Measurements from ENCODE around the gene NUP58. TPM values are rescaled to one million over a fixed set of nuclear protein-coding genes. Genes with fewer than 3 reads are reported as not detected.

NUP58 gene
- total RNA-seq, 1 donor from 2014 or later = 37.7 TPM

DNA sequence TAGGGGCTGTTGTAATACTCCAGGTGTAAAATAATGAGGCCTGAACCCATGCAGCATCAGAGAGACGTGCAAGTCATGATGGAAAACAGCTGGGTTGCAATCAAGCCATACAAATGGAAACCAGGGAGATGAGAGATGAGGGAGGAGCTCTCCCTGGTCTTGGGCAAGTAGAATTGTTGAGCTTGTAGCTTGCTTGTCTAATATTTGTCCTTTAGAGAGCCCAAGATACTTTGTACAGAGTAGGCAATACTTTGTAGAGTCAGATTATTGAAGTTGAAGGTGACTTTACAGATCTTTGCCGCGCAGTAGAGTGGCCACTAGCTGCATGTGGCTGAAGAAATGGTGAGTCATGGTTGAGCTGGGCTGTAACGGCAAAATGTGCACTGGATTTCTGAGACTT lies 78.7 kb downstream of the NUP58 start:
- Mint-ChIP-seq H3K27me3 (ENCODE audit: low read depth) (peaks cover 38% of the 10 kb centered on the region), H3K9me3 (ENCODE audit: low read depth) (peaks cover 3% of the 10 kb centered on the region), H3K36me3 (ENCODE audit: low read depth) (no peaks in the 10 kb centered on the region), H3K4me1 (ENCODE audit: low read depth) (no peaks in the 10 kb centered on the region), H3K4me3 (ENCODE audit: unreplicated experiment) (no peak overlapping the region), H3K27ac (ENCODE audit: unreplicated experiment) (no peak overlapping the region)
- no peak for DNase-seq (ENCODE audit: low spot score)
- TF ChIP-seq, protein P1, sequence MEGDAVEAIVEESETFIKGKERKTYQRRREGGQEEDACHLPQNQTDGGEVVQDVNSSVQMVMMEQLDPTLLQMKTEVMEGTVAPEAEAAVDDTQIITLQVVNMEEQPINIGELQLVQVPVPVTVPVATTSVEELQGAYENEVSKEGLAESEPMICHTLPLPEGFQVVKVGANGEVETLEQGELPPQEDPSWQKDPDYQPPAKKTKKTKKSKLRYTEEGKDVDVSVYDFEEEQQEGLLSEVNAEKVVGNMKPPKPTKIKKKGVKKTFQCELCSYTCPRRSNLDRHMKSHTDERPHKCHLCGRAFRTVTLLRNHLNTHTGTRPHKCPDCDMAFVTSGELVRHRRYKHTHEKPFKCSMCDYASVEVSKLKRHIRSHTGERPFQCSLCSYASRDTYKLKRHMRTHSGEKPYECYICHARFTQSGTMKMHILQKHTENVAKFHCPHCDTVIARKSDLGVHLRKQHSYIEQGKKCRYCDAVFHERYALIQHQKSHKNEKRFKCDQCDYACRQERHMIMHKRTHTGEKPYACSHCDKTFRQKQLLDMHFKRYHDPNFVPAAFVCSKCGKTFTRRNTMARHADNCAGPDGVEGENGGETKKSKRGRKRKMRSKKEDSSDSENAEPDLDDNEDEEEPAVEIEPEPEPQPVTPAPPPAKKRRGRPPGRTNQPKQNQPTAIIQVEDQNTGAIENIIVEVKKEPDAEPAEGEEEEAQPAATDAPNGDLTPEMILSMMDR (IDR thresholded peaks at IDR 0.05) = no peak

DNA sequence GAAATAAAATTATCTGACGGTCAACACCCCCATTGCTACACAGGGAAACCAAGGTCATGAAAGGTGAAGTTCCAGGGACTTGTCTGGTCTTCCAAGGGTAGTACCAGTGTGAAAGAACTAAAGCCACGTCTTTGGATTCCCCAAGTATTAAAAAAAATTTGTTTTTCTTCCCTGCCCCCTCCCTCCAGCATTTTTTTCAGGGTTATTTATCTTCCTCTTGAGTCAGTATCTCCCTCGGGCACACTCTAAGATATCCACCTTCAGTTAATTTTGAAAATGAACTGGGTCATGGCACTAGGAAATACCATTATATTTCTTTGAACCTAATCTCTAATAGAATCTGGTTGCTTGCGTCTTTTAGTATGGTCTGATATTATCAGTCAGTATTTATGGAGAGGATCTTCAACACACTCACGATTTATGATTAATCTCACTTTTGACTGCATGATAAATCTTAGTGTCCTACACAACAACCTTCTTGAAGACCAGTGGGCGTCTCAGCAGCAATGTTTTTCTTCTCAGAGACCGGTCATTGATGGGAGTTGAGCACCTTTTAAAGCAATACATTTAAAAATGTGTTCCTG lies 79.4 kb downstream of the NUP58 start:
- Mint-ChIP-seq H3K4me3 (ENCODE audit: unreplicated experiment) (no peak overlapping the region), H3K27me3 (ENCODE audit: low read depth) (peaks cover 34% of the 10 kb centered on the region), H3K9me3 (ENCODE audit: low read depth) (peaks cover 3% of the 10 kb centered on the region), H3K27ac (ENCODE audit: unreplicated experiment) (no peak overlapping the region), H3K4me1 (ENCODE audit: low read depth) (no peaks in the 10 kb centered on the region), H3K36me3 (ENCODE audit: low read depth) (no peaks in the 10 kb centered on the region)
- TF ChIP-seq, protein P1 (IDR thresholded peaks at IDR 0.05) = no peak
- no peak for DNase-seq (ENCODE audit: low spot score)

DNA sequence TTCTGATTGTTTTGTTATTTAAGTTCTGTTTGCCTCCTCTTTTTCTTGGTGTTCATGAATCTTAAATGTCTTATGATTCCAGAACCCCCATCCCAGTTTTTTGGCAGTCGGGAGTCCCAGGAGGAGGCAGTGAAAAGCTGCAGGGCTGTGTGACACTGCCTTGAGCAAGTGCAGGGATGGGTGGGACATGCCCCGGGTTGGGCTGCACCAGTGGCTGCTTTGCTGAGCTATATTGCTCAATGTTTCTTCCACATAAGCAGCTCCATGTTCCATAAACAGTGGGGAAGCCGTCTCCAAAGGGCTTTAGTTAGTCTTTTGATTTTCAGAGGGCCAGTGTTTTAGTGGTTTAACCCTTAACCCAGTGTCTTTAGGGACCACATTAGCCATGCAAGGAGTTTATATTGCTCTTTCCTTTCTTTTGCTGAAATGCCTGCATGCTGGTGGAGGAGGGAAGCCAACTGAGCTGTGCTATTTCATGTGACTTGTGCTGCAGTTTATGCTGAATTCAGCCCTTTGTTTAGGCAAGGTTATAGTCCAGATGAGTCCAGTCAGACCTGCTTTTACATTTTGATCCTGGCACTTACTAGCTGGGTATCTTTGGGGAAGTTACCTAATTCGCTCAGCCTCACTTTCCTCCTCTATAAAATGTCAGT lies 83.5 kb downstream of the NUP58 start:
- Mint-ChIP-seq H3K36me3 (ENCODE audit: low read depth) (no peaks in the 10 kb centered on the region), H3K27me3 (ENCODE audit: low read depth) (peaks cover 42% of the 10 kb centered on the region), H3K4me3 (ENCODE audit: unreplicated experiment) (no peak overlapping the region)

DNA sequence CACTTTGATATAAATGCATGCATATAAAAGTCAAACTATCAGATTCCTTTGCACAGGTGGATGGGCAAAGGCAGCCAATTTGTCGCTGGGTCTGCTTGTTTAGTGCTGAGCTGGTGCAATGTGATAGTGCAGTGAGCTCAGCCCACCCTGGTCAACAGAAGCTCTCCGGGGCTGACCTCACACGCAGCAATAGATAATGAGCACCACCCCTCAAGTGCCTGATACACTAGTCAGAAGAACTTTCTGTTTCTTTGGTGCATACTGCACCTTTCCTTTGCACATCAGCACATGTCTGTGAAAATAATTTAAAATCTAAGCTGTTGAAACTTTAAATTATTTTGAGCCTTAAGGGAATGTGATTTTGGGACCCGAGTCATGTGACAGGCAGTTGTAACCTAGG lies 90.5 kb downstream of the NUP58 start:
- H3K9me3 Mint-ChIP-seq (ENCODE audit: low read depth) = peaks cover 6% of the 10 kb centered on the region
- no peak overlapping the region for H3K4me3 Mint-ChIP-seq (ENCODE audit: unreplicated experiment)
- no peaks in the 10 kb centered on the region for H3K4me1 Mint-ChIP-seq (ENCODE audit: low read depth)
- H3K27ac Mint-ChIP-seq (ENCODE audit: unreplicated experiment) = no peak overlapping the region
- DNase-seq (ENCODE audit: low spot score) = no peak
- H3K36me3 Mint-ChIP-seq (ENCODE audit: low read depth) = peaks cover 2% of the 10 kb centered on the region
- peaks cover 37% of the 10 kb centered on the region for H3K27me3 Mint-ChIP-seq (ENCODE audit: low read depth)
- TF ChIP-seq, protein P1 (IDR thresholded peaks at IDR 0.05) = no peak

More for the DNA sequence above, 83.5 kb downstream of the NUP58 start:
- DNase-seq (ENCODE audit: low spot score) = no peak
- H3K9me3 Mint-ChIP-seq (ENCODE audit: low read depth) = peaks cover 3% of the 10 kb centered on the region
- H3K4me1 Mint-ChIP-seq (ENCODE audit: low read depth) = no peaks in the 10 kb centered on the region
- no peak overlapping the region for H3K27ac Mint-ChIP-seq (ENCODE audit: unreplicated experiment)
- TF ChIP-seq, protein P1 (IDR thresholded peaks at IDR 0.05) = no peak

Other genes with a start within 250 kb of the NUP58 start
- 0.12 to 0.22 TPM (median 0.18 TPM) in 3 replicates for gene PABPC3, start 205.5 kb upstream of the NUP58 start, total RNA-seq
- gene AMER2, start 129.3 kb upstream of the NUP58 start, total RNA-seq = not detected in 3 replicates
- gene MTMR6, start 14.1 kb upstream of the NUP58 start, total RNA-seq = 19.8 to 20.8 TPM (median 20.7 TPM) in 3 replicates
- 1.7 to 1.9 TPM (median 1.9 TPM) in 3 replicates for gene ATP8A2, start 70.3 kb downstream of the NUP58 start, total RNA-seq